Gastrocnemius medialis (tissue), 4 donors: Measurements from ENCODE around the gene TMEM14A. TPM values are rescaled to one million over a fixed set of nuclear protein-coding genes. Genes with fewer than 3 reads are reported as not detected.

Experiments used
- ATAC-seq, 2 donors: fragments of 150-250 bp; one replicate each; pipeline ENCODE4 v1.9.1; 2016
- DNase-seq, 2 donors: peaks; one replicate each; pipeline ENCODE4 v3.0.0-alpha.2; 2019
- H3K27ac ChIP-seq, 4 donors: fragments of 200-600 bp; sonication (generic); 1 replicate in 1 of 4; 2 replicates in 3 of 4; pipeline ENCODE4 v1.5.1; 2016 to 2018; ENCODE audit warnings: mild to moderate bottlenecking in 2 of 4, moderate library complexity in 1 of 4
- H3K27me3 ChIP-seq, 3 donors: fragments of 200-600 bp; sonication (generic) in 2 of 3; 1 replicate in 1 of 3; 2 replicates in 2 of 3; pipeline versions ENCODE4 v1.5.1 to v1.6.0; 2016 to 2019; ENCODE audit warnings: mild to moderate bottlenecking in 1 of 3, moderate library complexity in 1 of 3
- H3K36me3 ChIP-seq, 2 donors: fragments of 200-600 bp; sonication (generic) in 1 of 2; one replicate each; pipeline ENCODE4 v1.5.1; 2017 to 2018
- H3K4me1 ChIP-seq, 2 donors: fragments of 200-600 bp; sonication (generic) in 1 of 2; one replicate each; pipeline ENCODE4 v1.5.1; 2016 to 2017; ENCODE audit warnings: mild to moderate bottlenecking in 2 of 2
- H3K4me3 ChIP-seq, 4 donors: fragments of 200-600 bp; sonication (generic) in 3 of 4; 1 replicate in 1 of 4; 2 replicates in 3 of 4; pipeline ENCODE4 v1.5.1; 2016 to 2019; ENCODE audit warnings: mild to moderate bottlenecking in 2 of 4
- H3K9me3 ChIP-seq, 3 donors: fragments of 200-600 bp; sonication (generic) in 2 of 3; 1 replicate in 1 of 3; 2 replicates in 2 of 3; pipeline ENCODE4 v1.5.1; 2016 to 2019
- POLR2A ChIP-seq, 2 donors: fragments of 450-650 bp; IDR thresholded peaks; one replicate each; pipeline ENCODE4 v1.6.1; 2017; ENCODE audit warnings: antibody characterized with exemption in 2 of 2, mild to moderate bottlenecking in 2 of 2, moderate library complexity in 2 of 2
- in situ Hi-C, 4 donors: fragments of 200-750 bp; cut with MboI; loops; one replicate each; pipeline versions ENCODE4 v1.15.0 to v1.8.0; 2017; ENCODE audit warnings: low sequenced_read_pairs in 4 of 4
- intact Hi-C: fragments of 100-400 bp; cut with DNase I; formaldehyde crosslinking; loops from one replicate; pipeline ENCODE4 v1.15.1; 2023; ENCODE audit warnings: low total_unique reads
- total RNA-seq, 4 donors: library from RNA; depleted of rRNA; stranded (reverse); fragments of >200 nt; gene quantifications; one replicate each; pipeline versions ENCODE4 v1.1.0 to v1.2.3, GENCODE V29; 2016
- TF ChIP-seq, protein P1 (sequence below), 5 experiments: fragments of 450-650 bp in 3 of 5; fragments of 200-600 bp in 2 of 5; sonication (generic) in 2 of 5; IDR thresholded peaks in 4 of 5; conservative IDR thresholded peaks in 1 of 5; 1 replicate in 4 of 5; 2 replicates in 1 of 5; pipeline ENCODE4 v1.5.1; 2016 to 2019; ENCODE audit warnings: antibody characterized with exemption in 5 of 5, mild to moderate bottlenecking in 3 of 5, moderate library complexity in 3 of 5

The TMEM14A gene
- total RNA-seq, 4 donors from 2014 or later: 0.75 to 1.8 (median 1.4) TPM; not detected in 1

DNA sequence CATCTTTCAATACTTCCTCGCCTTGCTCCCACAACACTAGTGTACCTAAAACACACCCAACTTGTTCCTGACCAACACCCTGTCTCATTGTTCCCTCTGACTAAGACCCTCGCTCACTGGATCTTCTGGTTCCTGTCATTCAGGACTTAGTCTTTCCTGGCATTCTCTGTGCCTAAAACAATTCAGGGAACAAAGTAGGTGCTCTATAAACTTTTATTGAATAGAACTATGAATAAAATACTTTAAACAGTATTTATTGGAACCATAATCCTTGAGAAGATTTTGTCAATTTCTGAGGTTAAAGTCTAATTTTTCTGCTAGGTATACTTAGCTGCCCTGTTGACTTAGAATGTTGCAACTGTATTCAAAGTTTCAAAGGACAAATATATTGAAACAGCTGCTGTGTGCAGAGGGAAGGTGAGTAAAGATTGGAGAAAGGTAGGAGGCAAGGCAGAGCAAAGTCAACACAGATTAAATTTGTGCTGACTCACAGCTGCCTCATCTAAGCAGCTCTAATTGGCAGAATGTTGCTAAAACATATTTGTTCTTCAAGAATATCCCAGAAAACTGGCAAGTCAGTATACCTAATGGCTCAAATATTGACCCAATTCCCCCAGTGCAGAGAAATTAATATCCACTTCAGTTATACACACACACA is 54.8 kb downstream of the TMEM14A start:
- no peaks in the 10 kb centered on the region for H3K27me3 ChIP-seq
- ATAC-seq (no peak), DNase-seq (no peak)
- H3K9me3 ChIP-seq: no peaks in the 10 kb centered on the region
- in situ Hi-C loops: no loop called here
- H3K4me3 ChIP-seq: no peak overlapping the region
- TF ChIP-seq, protein P1, sequence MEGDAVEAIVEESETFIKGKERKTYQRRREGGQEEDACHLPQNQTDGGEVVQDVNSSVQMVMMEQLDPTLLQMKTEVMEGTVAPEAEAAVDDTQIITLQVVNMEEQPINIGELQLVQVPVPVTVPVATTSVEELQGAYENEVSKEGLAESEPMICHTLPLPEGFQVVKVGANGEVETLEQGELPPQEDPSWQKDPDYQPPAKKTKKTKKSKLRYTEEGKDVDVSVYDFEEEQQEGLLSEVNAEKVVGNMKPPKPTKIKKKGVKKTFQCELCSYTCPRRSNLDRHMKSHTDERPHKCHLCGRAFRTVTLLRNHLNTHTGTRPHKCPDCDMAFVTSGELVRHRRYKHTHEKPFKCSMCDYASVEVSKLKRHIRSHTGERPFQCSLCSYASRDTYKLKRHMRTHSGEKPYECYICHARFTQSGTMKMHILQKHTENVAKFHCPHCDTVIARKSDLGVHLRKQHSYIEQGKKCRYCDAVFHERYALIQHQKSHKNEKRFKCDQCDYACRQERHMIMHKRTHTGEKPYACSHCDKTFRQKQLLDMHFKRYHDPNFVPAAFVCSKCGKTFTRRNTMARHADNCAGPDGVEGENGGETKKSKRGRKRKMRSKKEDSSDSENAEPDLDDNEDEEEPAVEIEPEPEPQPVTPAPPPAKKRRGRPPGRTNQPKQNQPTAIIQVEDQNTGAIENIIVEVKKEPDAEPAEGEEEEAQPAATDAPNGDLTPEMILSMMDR (IDR thresholded peaks at IDR 0.05 in 4 of 5, conservative IDR thresholded peaks at IDR 0.05 in 1 of 5): no peak
- TF ChIP-seq POLR2A (IDR thresholded peaks at IDR 0.05): no peak
- intact Hi-C loops: no loop called here
- H3K36me3 ChIP-seq: no peaks in the 10 kb centered on the region
- H3K27ac ChIP-seq: no peak overlapping the region
- no peaks in the 10 kb centered on the region for H3K4me1 ChIP-seq

DNA sequence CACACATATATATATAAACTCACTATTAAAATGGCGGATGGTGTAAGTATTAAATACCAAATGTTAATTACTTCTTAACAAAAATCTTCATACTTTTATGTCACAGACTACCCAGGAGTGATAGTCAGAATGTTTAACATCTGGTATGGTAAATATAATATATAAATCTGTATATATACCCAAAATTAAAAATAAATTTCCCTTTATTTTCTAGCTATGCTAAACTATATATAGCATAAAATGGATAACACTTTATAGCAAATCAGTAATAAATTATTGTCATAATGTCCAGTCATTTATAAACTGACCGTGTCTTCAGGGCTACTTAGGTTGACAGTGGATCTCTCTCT is 55.3 kb downstream of the TMEM14A start:
- in situ Hi-C loops (no loop called here), intact Hi-C loops (no loop called here)
- Histone ChIP-seq H3K4me1 (no peaks in the 10 kb centered on the region), H3K9me3 (no peaks in the 10 kb centered on the region), H3K27me3 (no peaks in the 10 kb centered on the region), H3K36me3 (no peaks in the 10 kb centered on the region), H3K27ac (no peak overlapping the region), H3K4me3 (no peak overlapping the region)
- ATAC-seq (no peak), DNase-seq (no peak)
- TF ChIP-seq POLR2A (IDR thresholded peaks at IDR 0.05): no peak
- TF ChIP-seq, protein P1 (IDR thresholded peaks at IDR 0.05 in 4 of 5, conservative IDR thresholded peaks at IDR 0.05 in 1 of 5): no peak

DNA sequence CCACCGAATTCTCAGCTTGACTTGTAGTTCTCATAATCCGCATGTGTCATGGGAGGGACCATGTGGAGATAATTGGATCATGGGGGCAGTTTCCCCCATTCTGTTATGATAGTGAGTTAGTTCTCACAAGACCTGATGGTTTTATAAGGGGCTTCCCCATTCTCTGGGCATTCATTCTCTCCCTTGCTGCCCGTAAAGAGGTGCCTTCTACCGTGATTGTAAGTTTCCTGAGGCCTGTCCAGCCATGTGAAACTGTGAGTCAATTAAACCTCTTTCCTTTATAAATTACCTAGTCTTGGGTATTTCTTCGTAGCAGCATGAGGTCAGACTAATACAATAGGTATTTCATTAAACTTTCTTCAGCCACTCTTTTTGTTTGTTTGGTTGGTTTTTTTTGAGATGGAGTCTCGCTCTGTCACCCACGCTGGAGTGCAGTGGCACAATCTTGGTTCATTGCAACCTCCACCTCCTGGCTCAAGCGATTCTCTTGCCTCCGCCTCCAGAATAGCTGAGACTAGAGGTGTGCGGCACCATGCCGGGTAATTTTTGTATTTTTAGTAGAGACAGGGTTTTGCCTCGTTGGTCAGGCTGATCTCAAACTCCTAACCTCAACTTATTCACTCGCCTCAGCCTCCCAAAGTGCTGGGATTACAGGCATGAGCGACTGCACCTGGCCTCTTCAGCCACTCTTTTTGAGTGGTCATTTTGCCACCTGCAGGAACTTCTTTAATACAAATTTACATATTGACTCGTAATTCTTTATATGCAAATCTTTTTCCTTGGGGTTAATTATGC is 56.0 kb downstream of the TMEM14A start:
- H3K27ac ChIP-seq: no peak overlapping the region
- ATAC-seq (no peak), DNase-seq (no peak)
- intact Hi-C loops: no loop called here
- no peaks in the 10 kb centered on the region for H3K27me3 ChIP-seq
- in situ Hi-C loops: no loop called here
- no peaks in the 10 kb centered on the region for H3K36me3 ChIP-seq
- H3K4me3 ChIP-seq: no peak overlapping the region
- no peaks in the 10 kb centered on the region for H3K4me1 ChIP-seq
- H3K9me3 ChIP-seq: no peaks in the 10 kb centered on the region
- TF ChIP-seq POLR2A (IDR thresholded peaks at IDR 0.05): no peak
- TF ChIP-seq, protein P1 (IDR thresholded peaks at IDR 0.05 in 4 of 5, conservative IDR thresholded peaks at IDR 0.05 in 1 of 5): no peak

DNA sequence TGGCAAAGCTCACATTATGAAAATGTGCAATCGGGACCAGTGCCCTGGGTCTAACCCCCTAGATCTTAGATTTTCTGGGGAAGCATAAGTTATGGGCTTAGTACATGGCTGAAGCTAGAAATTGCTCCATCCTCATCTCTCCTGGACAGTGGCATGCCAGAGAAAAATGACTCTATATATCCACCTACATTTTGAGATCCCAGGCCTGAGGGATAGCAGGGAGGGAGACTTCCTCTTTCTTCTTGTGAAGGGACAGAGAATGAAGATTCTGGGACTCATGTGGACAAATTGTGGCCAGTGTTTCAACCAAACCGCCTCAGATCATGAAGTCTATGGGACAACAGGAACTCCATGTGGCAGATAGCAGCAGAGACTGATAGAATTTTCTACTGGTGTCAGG is 57.0 kb downstream of the TMEM14A start:
- in situ Hi-C loops (no loop called here), intact Hi-C loops (no loop called here)
- no peaks in the 10 kb centered on the region for H3K36me3 ChIP-seq
- no peaks in the 10 kb centered on the region for H3K27me3 ChIP-seq
- ATAC-seq: no peak
- H3K4me1 ChIP-seq: no peaks in the 10 kb centered on the region
- DNase-seq: no peak
- H3K4me3 ChIP-seq: no peak overlapping the region
- no peaks in the 10 kb centered on the region for H3K9me3 ChIP-seq
- H3K27ac ChIP-seq: no peak overlapping the region
- no peak for TF ChIP-seq POLR2A (IDR thresholded peaks at IDR 0.05)
- TF ChIP-seq, protein P1 (IDR thresholded peaks at IDR 0.05 in 4 of 5, conservative IDR thresholded peaks at IDR 0.05 in 1 of 5): no peak
